NCI-H69 (cell line): ENCODE measurements around the gene STK4.

Source experiments
- DNase-seq: peaks from one replicate; lab custom pipeline; 2025; lab: John Stamatoyannopoulos, UW

The STK4 gene

GRCh38 chr20:45055056-45055455, 88.7 kb downstream of the STK4 start:
- no peak for DNase-seq

- DNase-seq, result no peak
Observed at GRCh38 chr20:45056473-45057173, 90.3 kb downstream of the STK4 start.

GRCh38 chr20:45058168-45058850, 92.0 kb downstream of the STK4 start:
- DNase-seq, result no peak

DNA sequence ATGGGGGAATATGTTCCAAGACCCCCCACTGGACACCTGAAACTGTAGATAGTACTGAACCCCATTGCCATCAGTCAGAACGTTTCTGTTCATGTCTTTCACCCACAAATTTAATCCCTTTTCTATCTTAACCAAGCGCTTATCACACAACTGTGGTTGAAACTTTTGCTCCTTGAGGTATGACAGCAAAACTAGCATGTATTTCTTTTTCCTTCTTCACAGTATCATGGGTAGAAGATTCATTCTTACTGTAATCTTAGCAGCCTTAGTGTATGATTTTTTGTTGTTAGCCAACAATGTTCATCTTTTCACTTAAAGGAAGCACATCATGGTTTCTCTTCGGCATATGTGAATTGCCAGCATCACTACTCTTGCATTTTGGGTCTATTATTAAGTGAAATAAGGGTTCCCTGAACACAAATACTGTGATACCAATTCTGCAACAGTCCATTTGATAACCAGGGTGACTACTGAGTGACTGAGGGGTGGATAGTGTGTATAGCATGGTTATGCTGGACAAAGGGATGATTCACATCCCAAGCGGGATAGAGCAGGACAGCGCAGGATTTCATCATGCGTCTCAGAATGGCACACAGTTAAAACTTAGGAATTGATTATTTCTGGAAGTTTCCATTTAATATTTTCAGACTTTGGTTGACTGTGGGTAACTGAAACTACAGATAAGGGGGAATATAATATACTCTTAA, 92.9 kb downstream of the STK4 start:
- DNase-seq, result no peak

DNA sequence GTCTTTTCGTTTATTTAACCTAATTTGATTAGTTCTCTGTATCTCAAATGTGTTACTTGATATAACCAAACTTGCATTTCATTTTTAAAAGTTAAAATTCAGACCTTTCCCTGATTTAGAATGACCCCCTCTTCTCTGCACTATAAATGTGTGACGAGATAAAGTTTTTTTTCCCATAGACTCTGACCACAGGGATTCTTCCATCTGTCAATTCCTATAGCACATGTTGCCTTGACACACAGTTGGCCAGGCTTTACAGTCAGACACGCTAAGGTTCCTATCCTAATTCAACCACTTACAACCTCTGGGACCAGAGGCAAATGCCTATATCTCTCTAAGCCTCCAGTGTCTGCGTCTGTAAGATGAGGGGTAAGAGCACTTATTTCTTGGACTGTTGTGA, 94.0 kb downstream of the STK4 start:
- DNase-seq, result no peak

DNA sequence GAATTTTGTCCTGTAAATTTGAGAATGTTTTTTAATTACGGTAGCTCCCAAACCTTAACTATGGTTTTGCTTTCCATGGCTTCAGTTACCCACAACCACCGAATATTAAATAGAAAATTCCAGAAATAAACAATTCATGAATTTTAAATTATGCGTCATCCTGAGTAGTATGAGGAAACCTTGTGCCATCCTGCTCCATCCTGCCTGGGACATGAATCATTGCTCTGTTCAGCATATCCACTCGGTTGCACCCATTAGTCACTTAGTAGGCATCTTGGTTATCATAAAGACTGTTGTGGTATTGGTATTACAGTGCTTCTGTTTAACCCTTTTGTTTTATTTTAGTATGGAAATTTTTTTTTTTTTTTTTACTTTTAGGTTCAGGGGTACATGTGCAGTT, 94.9 kb downstream of the STK4 start:
- DNase-seq, result no peak

- peak; percentile 41 for DNase-seq
Observed at GRCh38 chr20:45063107-45063506, 96.8 kb downstream of the STK4 start.

- no peak for DNase-seq
Observed at GRCh38 chr20:45064812-45065211, 98.5 kb downstream of the STK4 start.

DNA sequence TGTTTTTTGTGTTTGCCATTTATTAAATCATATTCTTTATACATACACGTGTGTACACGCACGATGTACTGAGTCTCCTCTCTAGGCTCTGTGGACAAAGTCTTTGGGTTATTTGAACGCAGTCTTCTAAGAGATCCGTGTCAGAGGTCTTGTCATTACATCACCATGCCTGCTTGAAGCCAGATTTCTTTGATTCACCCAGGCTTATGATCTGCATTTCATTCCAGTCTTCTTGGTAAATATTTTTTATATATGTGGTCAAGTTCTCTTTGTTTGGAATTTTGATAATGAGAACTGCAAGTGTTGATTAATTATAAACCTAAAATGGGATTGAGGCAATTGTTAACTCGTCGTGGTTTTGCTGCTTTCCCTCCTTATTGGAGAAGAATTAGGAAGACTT, 100.1 kb downstream of the STK4 start:
- DNase-seq, result no peak

- DNase-seq, result no peak
Observed at GRCh38 chr20:45067087-45067486, 100.8 kb downstream of the STK4 start.

DNA sequence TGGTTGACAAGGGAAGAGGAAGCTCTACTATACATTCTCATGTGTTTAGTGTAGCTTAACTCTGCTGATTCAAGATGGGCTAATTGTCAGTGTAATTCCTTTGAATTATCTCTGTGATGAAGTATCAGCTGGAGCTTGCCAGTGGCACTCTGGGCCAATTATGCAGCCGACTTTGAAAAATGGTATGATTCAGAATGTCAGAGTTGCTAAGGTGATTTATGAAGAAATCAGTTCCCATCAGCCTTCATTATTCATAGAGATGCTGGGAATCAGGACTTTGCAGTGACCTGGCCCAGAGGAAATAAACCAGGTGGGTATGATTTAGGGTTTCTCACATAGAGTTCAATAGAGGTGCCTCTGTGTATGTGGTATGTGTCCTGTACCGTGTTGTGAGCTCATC, 101.2 kb downstream of the STK4 start:
- DNase-seq, result no peak

DNA sequence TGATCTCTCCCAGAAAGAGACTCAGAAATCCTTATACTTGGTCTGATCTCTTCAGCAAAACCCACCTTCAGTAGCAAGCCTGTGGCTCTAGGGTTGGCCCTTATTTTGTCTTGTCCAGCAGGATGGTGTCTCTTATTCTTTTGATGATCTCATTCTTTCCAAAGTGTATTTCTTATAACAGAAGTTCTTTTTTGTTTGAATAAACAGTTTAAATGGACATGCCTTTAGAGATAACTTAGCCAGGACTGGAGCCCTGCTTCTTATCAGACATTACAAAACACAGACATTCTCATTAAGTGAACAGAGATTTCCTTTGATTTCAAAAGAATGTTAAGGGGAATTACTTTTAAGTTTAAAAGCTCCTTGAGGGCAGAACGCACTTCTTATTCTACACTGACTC, 102.9 kb downstream of the STK4 start:
- DNase-seq, result no peak

DNA sequence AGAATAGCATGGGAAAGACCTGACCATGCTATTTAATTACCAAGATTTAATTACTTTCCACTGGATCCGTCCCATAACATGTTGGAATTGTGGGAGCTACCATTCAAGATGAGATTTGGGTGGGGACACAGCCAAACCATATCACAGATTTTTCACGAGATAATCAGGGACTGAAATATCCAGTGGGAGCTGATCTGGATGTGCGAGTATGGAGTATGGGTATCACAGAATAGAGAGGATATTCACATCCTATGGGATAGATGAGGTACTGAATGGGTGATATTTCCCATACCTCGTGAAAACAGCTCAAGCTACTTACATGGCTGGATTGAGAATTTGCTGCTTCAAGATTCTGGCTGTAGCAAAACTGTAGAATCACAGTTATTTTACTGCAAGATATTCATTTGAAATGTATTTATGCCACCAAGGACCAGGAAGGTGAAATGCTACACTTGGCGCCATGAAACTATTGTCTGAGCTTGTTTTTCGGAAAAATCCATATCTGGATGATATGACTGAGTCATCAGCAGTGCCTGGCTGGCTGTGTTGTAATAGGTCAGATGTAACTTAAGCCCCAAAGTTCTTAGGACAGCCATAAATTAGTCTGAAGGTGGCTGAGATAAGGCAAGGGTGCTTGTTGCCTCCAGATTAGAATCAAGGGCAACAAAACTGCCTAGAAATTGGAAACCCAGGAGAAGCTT, 104.8 kb downstream of the STK4 start:
- DNase-seq, result no peak

DNA sequence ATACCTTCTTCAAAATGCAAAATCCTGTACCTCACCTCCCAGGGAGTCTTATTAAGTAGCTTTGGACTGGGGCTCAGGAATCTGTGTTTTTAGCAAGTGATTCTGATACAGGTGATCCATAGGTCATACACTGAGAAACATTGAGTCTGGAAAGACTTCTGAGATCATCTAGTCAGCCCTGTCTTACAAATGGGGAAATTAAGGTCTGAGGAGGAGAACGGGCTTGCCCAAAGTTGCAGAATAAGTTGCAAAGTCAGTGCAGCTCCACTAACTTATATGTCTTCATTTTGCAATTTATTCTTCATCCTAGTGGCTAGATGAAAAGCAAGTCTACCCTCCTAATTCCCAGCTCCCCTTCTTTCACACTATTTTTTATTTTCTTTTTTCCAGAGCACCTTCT, 105.8 kb downstream of the STK4 start:
- no peak for DNase-seq

GRCh38 chr20:45073221-45073620, 106.9 kb downstream of the STK4 start:
- no peak for DNase-seq

GRCh38 chr20:45077559-45077958, 111.2 kb downstream of the STK4 start:
- no peak for DNase-seq

DNA sequence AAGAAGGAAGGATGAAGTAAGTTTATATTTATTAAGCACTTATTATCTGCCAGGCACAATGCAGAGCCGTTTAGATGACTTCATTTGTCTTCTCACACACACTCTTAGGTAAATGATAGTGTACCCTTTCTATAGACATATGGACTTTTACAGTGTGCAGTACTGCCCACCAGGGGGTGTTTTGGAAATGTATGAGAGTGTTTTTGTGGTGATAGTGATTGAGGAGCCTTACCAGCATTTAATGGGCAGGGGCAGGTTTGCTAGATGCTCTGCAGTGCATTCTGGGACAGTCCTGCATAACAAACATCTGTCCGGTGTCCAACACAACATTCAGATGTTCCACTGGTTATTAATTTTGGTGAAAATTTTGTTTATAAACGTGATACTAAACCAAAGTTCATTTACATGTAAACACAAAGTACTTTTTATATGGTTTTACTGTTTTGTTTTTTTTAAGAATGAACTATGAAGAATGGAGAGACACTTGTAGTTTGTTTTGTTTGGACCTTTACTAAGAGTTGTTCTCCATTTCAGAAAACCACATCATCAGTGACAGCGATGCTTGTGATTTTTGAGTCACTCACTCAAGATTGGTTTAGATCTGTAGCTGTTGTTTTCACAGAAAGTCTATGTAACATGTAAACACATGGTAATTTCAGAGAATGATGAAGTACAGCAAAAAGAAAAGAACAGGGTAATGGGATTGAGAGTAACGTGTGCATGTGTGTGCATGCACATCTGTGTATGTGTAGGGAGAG, 114.7 kb downstream of the STK4 start:
- peak; percentile 34 for DNase-seq

GRCh38 chr20:45082468-45082867, 116.2 kb downstream of the STK4 start:
- no peak for DNase-seq

GRCh38 chr20:45083127-45083526, 116.8 kb downstream of the STK4 start:
- DNase-seq, result no peak

GRCh38 chr20:45085289-45085688, 119.0 kb downstream of the STK4 start:
- no peak for DNase-seq

DNA sequence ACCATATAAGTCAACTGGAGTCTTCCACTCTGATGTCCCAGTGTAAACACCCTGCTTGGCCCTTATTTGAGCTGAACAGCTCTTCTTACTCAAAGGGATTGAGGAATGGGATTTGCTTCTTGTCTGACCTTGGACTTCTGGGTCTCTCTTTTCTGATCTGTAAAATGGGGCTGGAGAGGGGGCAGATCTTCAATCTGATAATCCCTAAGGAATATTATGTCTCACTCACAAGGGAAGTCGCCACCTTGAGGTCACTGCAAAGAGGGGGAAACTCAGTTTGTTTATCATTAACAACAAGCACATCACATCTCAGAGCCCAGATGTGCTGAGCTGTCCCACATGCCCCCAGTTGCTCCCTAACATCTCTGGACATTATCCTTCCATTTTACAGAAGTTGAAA, 119.6 kb downstream of the STK4 start:
- DNase-seq, result no peak
